Body of pancreas (tissue), 4 donors: ENCODE data around the gene MTR. TPM values are rescaled to one million over a fixed set of nuclear protein-coding genes. Genes with fewer than 3 reads are reported as not detected.

ENCODE experiments used
- ATAC-seq: fragments of 150-250 bp; one replicate; pipeline ENCODE4 v1.9.1; 2016
- DNase-seq, 4 donors: peaks; one replicate each; pipeline ENCODE4 v3.0.0-alpha.2; 2019
- H3K27ac ChIP-seq, 4 donors: fragments of 200-600 bp; sonication (generic); 1 replicate in 3 of 4; 2 replicates in 1 of 4; pipeline versions ENCODE4 v1.5.1 to v1.6.1; 2016 to 2019; ENCODE audit warnings: mild to moderate bottlenecking in 1 of 4, mixed read lengths in 1 of 4, moderate library complexity in 1 of 4
- H3K27me3 ChIP-seq, 2 donors: fragments of 200-600 bp; sonication (generic); one replicate each; pipeline ENCODE4 v1.6.0; 2016; ENCODE audit warnings: mild to moderate bottlenecking in 1 of 2
- H3K36me3 ChIP-seq, 2 donors: fragments of 200-600 bp; sonication (generic); replicated peaks in 1 of 2; 2 replicates each; pipeline ENCODE4 v1.5.1; 2016; ENCODE audit warnings: low read depth in 2 of 2; ENCODE audit not compliant: insufficient read depth in 1 of 2
- H3K4me1 ChIP-seq: fragments of 200-600 bp; sonication (generic); one replicate; pipeline ENCODE4 v1.6.0; 2016
- H3K4me3 ChIP-seq, 2 donors: fragments of 200-600 bp; sonication (generic); 1 replicate in 1 of 2; 2 replicates in 1 of 2; pipeline ENCODE4 v1.5.1; 2016 to 2019
- H3K9me3 ChIP-seq, 3 donors: fragments of 200-600 bp; sonication (generic); 1 replicate in 2 of 3; 2 replicates in 1 of 3; pipeline ENCODE4 v1.5.1; 2016
- CTCF ChIP-seq, 7 experiments: fragments of 450-650 bp in 4 of 7; fragments of 200-600 bp in 3 of 7; sonication (generic) in 3 of 7; IDR thresholded peaks; one replicate each; pipeline ENCODE4 v1.5.1; 2016 to 2019; ENCODE audit warnings: antibody characterized with exemption in 7 of 7
- POLR2A ChIP-seq, 3 donors: fragments of 450-650 bp; IDR thresholded peaks; one replicate each; pipeline ENCODE4 v1.6.1; 2016; ENCODE audit warnings: antibody characterized with exemption in 3 of 3, mild to moderate bottlenecking in 2 of 3
- WGBS, 2 donors: methylation state at CpG; one replicate each; pipeline ENCODE4 v1.1.5; 2017; 5-methylcytosine and 5-hydroxymethylcytosine counted together
- intact Hi-C: fragments of 100-400 bp; cut with DNase I; formaldehyde crosslinking; loops from one replicate; pipeline ENCODE4 v1.15.1; 2023
- total RNA-seq, 2 donors: library from RNA; depleted of rRNA; stranded (reverse); fragments of >200 nt; gene quantifications; one replicate each; pipeline ENCODE4 v1.1.0, GENCODE V29; 2016

MTR gene
- total RNA-seq, 2 donors from 2014 or later = 26.7 to 29.8 TPM

- TF ChIP-seq CTCF (IDR thresholded peaks at IDR 0.05) (no peak), POLR2A (IDR thresholded peaks at IDR 0.05) (no peak)
- peak overlapping the region in 3 of 4 donors; percentile 43 to 70 (median 62) for H3K27ac ChIP-seq
These were observed 12.9 kb downstream of the MTR start for GRCh38 chr1:236808005-236808404.

GRCh38 chr1:236808564-236809130 is 13.6 kb downstream of the MTR start:
- Histone ChIP-seq H3K9me3 (no peaks in the 10 kb centered on the region), H3K4me1 (peaks cover 56% of the 10 kb centered on the region), H3K4me3 (no peak overlapping the region), H3K27ac (peak overlapping the region; percentile 27 to 70 (median 52)), H3K27me3 (no peaks in the 10 kb centered on the region), H3K36me3 (peaks cover 0 to 4% of the 10 kb centered on the region in 2 donors)
- WGBS, 2 donors = 33 to 38% methylated on average over 8 of the region's 8 CpGs
- TF ChIP-seq CTCF (IDR thresholded peaks at IDR 0.05) (no peak), POLR2A (IDR thresholded peaks at IDR 0.05) (no peak)
- intact Hi-C loops = no loop called here
- DNase-seq (peak in 1 of 4 donors; percentile 13), ATAC-seq (peak; percentile 26)

More at GRCh38 chr1:236808005-236808404, 12.9 kb downstream of the MTR start:
- 49 to 63% methylated on average over 2 of the region's 2 CpGs for WGBS, 2 donors
- Histone ChIP-seq H3K27me3 (no peaks in the 10 kb centered on the region), H3K4me3 (no peak overlapping the region), H3K4me1 (peaks cover 56% of the 10 kb centered on the region), H3K9me3 (no peaks in the 10 kb centered on the region), H3K36me3 (peaks cover 0 to 2% of the 10 kb centered on the region in 2 donors)
- DNase-seq (no peak), ATAC-seq (peak; percentile 73)
- intact Hi-C loops = no loop called here

- DNase-seq = peak; percentile 37 to 71 (median 61)
These were observed 14.1 kb downstream of the MTR start for GRCh38 chr1:236809148-236809547.

GRCh38 chr1:236810018-236810417 is 14.9 kb downstream of the MTR start:
- H3K27ac ChIP-seq = no peak overlapping the region
- 75 to 76% methylated on average over 3 of the region's 3 CpGs for WGBS, 2 donors
- no peak for DNase-seq
- H3K36me3 ChIP-seq = peaks cover 0 to 8% of the 10 kb centered on the region in 2 donors
- ATAC-seq = no peak
- intact Hi-C loops = no loop called here
- no peak overlapping the region for H3K4me3 ChIP-seq
- H3K4me1 ChIP-seq = peaks cover 56% of the 10 kb centered on the region
- no peaks in the 10 kb centered on the region for H3K27me3 ChIP-seq
- TF ChIP-seq CTCF (IDR thresholded peaks at IDR 0.05) (no peak), POLR2A (IDR thresholded peaks at IDR 0.05) (no peak)
- no peaks in the 10 kb centered on the region for H3K9me3 ChIP-seq

More at GRCh38 chr1:236809148-236809547, 14.1 kb downstream of the MTR start:
- TF ChIP-seq POLR2A (IDR thresholded peaks at IDR 0.05) = no peak
- no peak for TF ChIP-seq CTCF (IDR thresholded peaks at IDR 0.05)
- H3K4me1 ChIP-seq = peaks cover 56% of the 10 kb centered on the region
- ATAC-seq = no peak
- intact Hi-C loops = no loop called here
- H3K27ac ChIP-seq = peak overlapping the region in 3 of 4 donors; percentile 43 to 70 (median 62)
- 47 to 48% methylated on average over 1 of the region's 1 CpG for WGBS, 2 donors
- H3K4me3 ChIP-seq = no peak overlapping the region
- no peaks in the 10 kb centered on the region for H3K9me3 ChIP-seq
- H3K27me3 ChIP-seq = no peaks in the 10 kb centered on the region
- peaks cover 0 to 4% of the 10 kb centered on the region in 2 donors for H3K36me3 ChIP-seq
